Activated T-cell treated with anti-CD3 and anti-CD28 coated beads, Interleukin-2, amount 50 U/mL, for 72 hours (primary cell): Measurements from ENCODE around the gene HAX1. TPM values are rescaled to one million over a fixed set of nuclear protein-coding genes. Genes with fewer than 3 reads are reported as not detected.
"Not testable (repeated sequence)": the region's sequence is repeated elsewhere in the genome, so short reads cannot be mapped to it uniquely, and the experiment has no call there.

Experiments
- ATAC-seq, 2 donors: fragments of 150-1000 bp; cut with Tn5 transposase; replicated peaks in 1 of 2; 2 replicates each; pipeline ENCODE4 v1.10.0; 2021; ENCODE audit warnings: moderate library complexity in 2 of 2, mild to moderate bottlenecking in 1 of 2
- DNase-seq, 2 donors: peaks; one replicate each; pipeline ENCODE4 v3.0.0; 2021 to 2022; ENCODE audit warnings: mixed read lengths in 1 of 2
- H3K27ac Mint-ChIP-seq: one replicate; pipeline ENCODE4 v1.8.0; 2022; ENCODE audit warnings: mild to moderate bottlenecking, moderate library complexity, mixed read lengths
- H3K27me3 Mint-ChIP-seq: one replicate; pipeline ENCODE4 v1.8.0; 2022; ENCODE audit warnings: low read depth, mixed read lengths
- H3K36me3 Mint-ChIP-seq, 2 donors: one replicate each; pipeline ENCODE4 v1.8.0; 2022; ENCODE audit warnings: mixed read lengths in 2 of 2, mild to moderate bottlenecking in 1 of 2; ENCODE audit not compliant: insufficient read depth in 2 of 2
- H3K4me1 Mint-ChIP-seq: one replicate; pipeline ENCODE4 v1.8.0; 2022; ENCODE audit warnings: low read depth, mixed read lengths
- H3K4me3 Mint-ChIP-seq, 2 donors: one replicate each; pipeline ENCODE4 v1.8.0; 2022; ENCODE audit warnings: mild to moderate bottlenecking in 2 of 2, mixed read lengths in 2 of 2, moderate library complexity in 2 of 2
- H3K9me3 Mint-ChIP-seq, 2 donors: one replicate each; pipeline ENCODE4 v1.8.0; 2022; ENCODE audit warnings: mixed read lengths in 2 of 2
- total RNA-seq, 2 donors: library from RNA; stranded (reverse); gene quantifications; one replicate each; pipeline ENCODE4 v1.2.3, GENCODE V29; 2022

Gene HAX1
- total RNA-seq: 100 to 1,000 TPM; 306 to 310 TPM

GRCh38 chr1:154272217-154272998 is at the start of gene HAX1:
Gene HAX1, plus strand, starts transcription at chr1:154272629. Its CDS starts 95 bp downstream, at chr1:154272724.
- Mint-ChIP-seq H3K36me3 (peaks cover 24 to 41% of the 10 kb centered on the region in 2 donors), H3K27ac (peak within 1 kb of the TSS; percentile 99), H3K4me3 (peak within 1 kb of the TSS; percentile 99 to 100), H3K27me3 (no peaks in the 10 kb centered on the region), H3K9me3 (no peaks in the 10 kb centered on the region), H3K4me1 (peaks cover 56% of the 10 kb centered on the region)
- DNase-seq (peak; percentile 95 to 96), ATAC-seq (peak; percentile 93 to 95)

- peaks cover 68% of the 10 kb centered on the region for H3K4me1 Mint-ChIP-seq
- no peak for DNase-seq
- no peak for ATAC-seq
- H3K27ac Mint-ChIP-seq: peak overlapping the region; percentile 99
- H3K4me3 Mint-ChIP-seq: peak overlapping the region; percentile 88 to 100
- no peaks in the 10 kb centered on the region for H3K27me3 Mint-ChIP-seq
- peaks cover 0 to 2% of the 10 kb centered on the region in 2 donors for H3K9me3 Mint-ChIP-seq
- peaks cover 38 to 52% of the 10 kb centered on the region in 2 donors for H3K36me3 Mint-ChIP-seq
Observed at GRCh38 chr1:154222918-154223317, 49.5 kb upstream of the HAX1 start.

- Mint-ChIP-seq H3K27me3 (no peaks in the 10 kb centered on the region), H3K36me3 (peaks cover 34 to 52% of the 10 kb centered on the region in 2 donors), H3K4me1 (peaks cover 61% of the 10 kb centered on the region), H3K27ac (peak overlapping the region; percentile 99), H3K4me3 (peak overlapping the region; percentile 88 to 100), H3K9me3 (peaks cover 0 to 2% of the 10 kb centered on the region in 2 donors)
- DNase-seq (no peak), ATAC-seq (no peak)
Observed at GRCh38 chr1:154223621-154224020, 48.8 kb upstream of the HAX1 start.

GRCh38 chr1:154225370-154225769 is 47.1 kb upstream of the HAX1 start:
- H3K9me3 Mint-ChIP-seq: peaks cover 0 to 2% of the 10 kb centered on the region in 2 donors
- peak overlapping the region; percentile 50 for H3K27ac Mint-ChIP-seq
- no peaks in the 10 kb centered on the region for H3K27me3 Mint-ChIP-seq
- H3K4me1 Mint-ChIP-seq: peaks cover 52% of the 10 kb centered on the region
- peaks cover 27 to 49% of the 10 kb centered on the region in 2 donors for H3K36me3 Mint-ChIP-seq
- ATAC-seq (no peak), DNase-seq (no peak)
- no peak overlapping the region for H3K4me3 Mint-ChIP-seq

GRCh38 chr1:154231112-154231511 is 41.3 kb upstream of the HAX1 start:
- H3K9me3 Mint-ChIP-seq, H3K27me3 Mint-ChIP-seq: not testable (repeated sequence)
- peaks cover 11 to 57% of the 10 kb centered on the region in 2 donors for H3K36me3 Mint-ChIP-seq

GRCh38 chr1:154233127-154233526 is 39.3 kb upstream of the HAX1 start:
- ATAC-seq, H3K4me3 Mint-ChIP-seq, H3K9me3 Mint-ChIP-seq, H3K27me3 Mint-ChIP-seq, H3K4me1 Mint-ChIP-seq, DNase-seq, H3K27ac Mint-ChIP-seq: not testable (repeated sequence)
- peaks cover 10 to 57% of the 10 kb centered on the region in 2 donors for H3K36me3 Mint-ChIP-seq

More at GRCh38 chr1:154231112-154231511, 41.3 kb upstream of the HAX1 start:
- H3K4me1 Mint-ChIP-seq: peaks cover 11% of the 10 kb centered on the region
- not testable (repeated sequence) for H3K27ac Mint-ChIP-seq, ATAC-seq, H3K4me3 Mint-ChIP-seq, DNase-seq

GRCh38 chr1:154236855-154237254 is 35.6 kb upstream of the HAX1 start:
- no peaks in the 10 kb centered on the region for H3K9me3 Mint-ChIP-seq
- no peaks in the 10 kb centered on the region for H3K27me3 Mint-ChIP-seq
- H3K27ac Mint-ChIP-seq: peak overlapping the region; percentile 56
- no peak overlapping the region for H3K4me3 Mint-ChIP-seq
- H3K4me1 Mint-ChIP-seq: peaks cover 27% of the 10 kb centered on the region
- peaks cover 16 to 52% of the 10 kb centered on the region in 2 donors for H3K36me3 Mint-ChIP-seq
- ATAC-seq (no peak), DNase-seq (no peak)

GRCh38 chr1:154237435-154237834 is 35.0 kb upstream of the HAX1 start:
- no peaks in the 10 kb centered on the region for H3K27me3 Mint-ChIP-seq
- ATAC-seq (no peak), DNase-seq (no peak)
- peaks cover 16 to 52% of the 10 kb centered on the region in 2 donors for H3K36me3 Mint-ChIP-seq
- H3K4me1 Mint-ChIP-seq: peaks cover 33% of the 10 kb centered on the region
- H3K9me3 Mint-ChIP-seq: no peaks in the 10 kb centered on the region
- H3K4me3 Mint-ChIP-seq: no peak overlapping the region
- peak overlapping the region; percentile 71 for H3K27ac Mint-ChIP-seq

GRCh38 chr1:154237880-154238506 is 34.4 kb upstream of the HAX1 start:
- Mint-ChIP-seq H3K4me3 (no peak overlapping the region), H3K4me1 (peaks cover 39% of the 10 kb centered on the region), H3K27me3 (no peaks in the 10 kb centered on the region), H3K9me3 (no peaks in the 10 kb centered on the region), H3K36me3 (peaks cover 17 to 57% of the 10 kb centered on the region in 2 donors), H3K27ac (peak overlapping the region; percentile 71)
- DNase-seq (no peak), ATAC-seq (no peak)

- Mint-ChIP-seq H3K27me3 (no peaks in the 10 kb centered on the region), H3K36me3 (peaks cover 21 to 64% of the 10 kb centered on the region in 2 donors), H3K27ac (peak overlapping the region; percentile 81), H3K4me3 (no peak overlapping the region), H3K9me3 (no peaks in the 10 kb centered on the region), H3K4me1 (peaks cover 49% of the 10 kb centered on the region)
- DNase-seq: no peak
- no peak for ATAC-seq
Observed at GRCh38 chr1:154239491-154239890, 32.9 kb upstream of the HAX1 start.

- peak; percentile 34 to 77 for ATAC-seq
- H3K4me1 Mint-ChIP-seq: peaks cover 49% of the 10 kb centered on the region
- H3K9me3 Mint-ChIP-seq: no peaks in the 10 kb centered on the region
- H3K36me3 Mint-ChIP-seq: peaks cover 21 to 66% of the 10 kb centered on the region in 2 donors
- H3K27ac Mint-ChIP-seq: peak overlapping the region; percentile 62
- no peak for DNase-seq
- peak overlapping the region in 1 of 2 donors; percentile 49 for H3K4me3 Mint-ChIP-seq
- H3K27me3 Mint-ChIP-seq: no peaks in the 10 kb centered on the region
Observed at GRCh38 chr1:154240294-154240833, 32.1 kb upstream of the HAX1 start.

- Mint-ChIP-seq H3K27me3 (no peaks in the 10 kb centered on the region), H3K27ac (peak overlapping the region; percentile 98), H3K9me3 (no peaks in the 10 kb centered on the region), H3K36me3 (peaks cover 16 to 69% of the 10 kb centered on the region in 2 donors), H3K4me1 (peaks cover 49% of the 10 kb centered on the region), H3K4me3 (peak overlapping the region in 1 of 2 donors; percentile 63)
- no peak for DNase-seq
- peak; percentile 53 to 80 for ATAC-seq
Observed at GRCh38 chr1:154241703-154242351, 30.6 kb upstream of the HAX1 start.

- H3K27ac Mint-ChIP-seq: peak overlapping the region; percentile 25
Observed at GRCh38 chr1:154253671-154254070, 18.8 kb upstream of the HAX1 start.

More at GRCh38 chr1:154253671-154254070, 18.8 kb upstream of the HAX1 start:
- DNase-seq: no peak
- Mint-ChIP-seq H3K36me3 (peaks cover 16 to 43% of the 10 kb centered on the region in 2 donors), H3K27me3 (no peaks in the 10 kb centered on the region), H3K4me3 (no peak overlapping the region), H3K4me1 (no peaks in the 10 kb centered on the region), H3K9me3 (no peaks in the 10 kb centered on the region)
- ATAC-seq: no peak
